K562 (cell line): ENCODE results near the gene RPRD1B. TPM values are rescaled to one million over a fixed set of nuclear protein-coding genes. Genes with fewer than 3 reads are reported as not detected.
A peak's percentile ranks its signal among the peaks of the same experiment; 100 is the strongest.
"Not testable (repeated sequence)": the region's sequence is repeated elsewhere in the genome, so short reads cannot be mapped to it uniquely, and the experiment has no call there.

Experiments used
- ATAC-seq: fragments of 200-7000 bp; cut with Tn5 transposase; 3 replicates; pipeline ENCODE4 v1.9.1; 2020; ENCODE audit warnings: moderate library complexity
- BruUV-seq: library from RNA; stranded (reverse); fragments of 400-500 nt; replicated peaks from 2 replicates; lab custom pipeline; 2021; lab: Mats Ljungman, UMichigan
- CTCF ChIA-PET: fragments of 300-600 bp; formaldehyde crosslinking; extraction: SDS; loops from one replicate; lab custom pipeline; 2021; ENCODE audit warnings: low intra/inter-chr PET ratio; lab: Yijun Ruan, JAX
- POLR2A ChIA-PET: fragments of 300-600, 350-650 bp; sonication (Branson Sonifier 250); formaldehyde crosslinking; extraction: SDS; loops from one replicate; lab custom pipeline; 2021; ENCODE audit warnings: antibody characterized with exemption, inconsistent platforms; lab: Yijun Ruan, JAX
- DNase-seq, 4 experiments: peaks; one replicate each; pipeline versions ENCODE4 v3.0.0 to v3.0.0-alpha.2; 2011 to 2018; ENCODE audit warnings: low spot score in 3 of 4, mixed read lengths in 3 of 4; ENCODE audit errors: extremely low read depth in 1 of 4
- FAIRE-seq: peaks from 2 replicates; lab custom pipeline; 2011; peaks lifted over from hg19 to GRCh38; lab: Jason Lieb, UNC
- H2AFZ ChIP-seq: 2 replicates; pipeline ENCODE4 v1.6.0; 2011; ENCODE audit warnings: low read depth, low read length, control low read depth, inconsistent platforms
- H3K27ac ChIP-seq: fragments of 200-600 bp; 3 replicates; pipeline ENCODE4 v1.8.0; 2011; ENCODE audit warnings: low read depth, mild to moderate bottlenecking, control low read depth, inconsistent platforms, low read length, moderate library complexity, mixed read lengths; ENCODE audit errors: extremely low read depth
- H3K27me3 ChIP-seq, 2 experiments: fragments of 300-600 bp in 1 of 2; 2 replicates in 1 of 2; 3 replicates in 1 of 2; pipeline versions ENCODE4 v1.6.0 to v1.8.0; 2011; ENCODE audit warnings: inconsistent platforms in 2 of 2, low read length in 2 of 2, mild to moderate bottlenecking in 1 of 2, mixed read lengths in 1 of 2, moderate library complexity in 1 of 2; ENCODE audit not compliant: control insufficient read depth in 2 of 2, insufficient read depth in 2 of 2
- H3K36me3 ChIP-seq: fragments of 300-600 bp; 3 replicates; pipeline ENCODE4 v1.8.0; 2011; ENCODE audit warnings: mild to moderate bottlenecking, low read length, inconsistent platforms; ENCODE audit not compliant: control insufficient read depth, insufficient read depth
- H3K4me1 ChIP-seq, 2 experiments: fragments of 200-600 bp in 1 of 2; replicated peaks in 1 of 2; 2 replicates in 1 of 2; 3 replicates in 1 of 2; pipeline versions ENCODE4 v1.5.1 to v1.8.0; 2011; ENCODE audit warnings: inconsistent platforms in 2 of 2, low read length in 2 of 2, mild to moderate bottlenecking in 1 of 2, mixed read lengths in 1 of 2, moderate library complexity in 1 of 2; ENCODE audit not compliant: control insufficient read depth in 2 of 2, insufficient read depth in 2 of 2
- H3K4me2 ChIP-seq: 2 replicates; pipeline ENCODE4 v1.6.1; 2011; ENCODE audit warnings: low read length, control low read depth, inconsistent platforms, mixed read lengths; ENCODE audit not compliant: insufficient read depth
- H3K4me3 ChIP-seq: fragments of 200-600 bp; sonication (generic), shearing (Covaris generic); 2 replicates; pipeline ENCODE4 v1.5.1; 2016; ENCODE audit warnings: control low read depth, inconsistent platforms
- H3K79me2 ChIP-seq: fragments of 200-600 bp; 3 replicates; pipeline ENCODE4 v1.8.0; 2011; ENCODE audit warnings: low read length, inconsistent platforms; ENCODE audit not compliant: control insufficient read depth, insufficient read depth
- H3K9ac ChIP-seq, 2 experiments: 2 replicates each; pipeline versions ENCODE4 v1.6.0 to v1.6.1; 2011; ENCODE audit warnings: low read depth in 2 of 2, low read length in 2 of 2, control low read depth in 1 of 2, inconsistent platforms in 1 of 2, mild to moderate bottlenecking in 1 of 2, mixed read lengths in 1 of 2; ENCODE audit not compliant: insufficient read depth in 1 of 2
- H3K9me1 ChIP-seq: one replicate; pipeline ENCODE4 v1.6.0; 2011; ENCODE audit warnings: inconsistent platforms, mild to moderate bottlenecking, low read length, moderate library complexity; ENCODE audit not compliant: control insufficient read depth, insufficient read depth
- H3K9me3 ChIP-seq: replicated peaks from 2 replicates; pipeline ENCODE4 v1.5.1; 2011; ENCODE audit warnings: low read depth, low read length, inconsistent platforms; ENCODE audit not compliant: control insufficient read depth, insufficient read depth
- H4K20me1 ChIP-seq: replicated peaks from 2 replicates; pipeline ENCODE4 v1.6.1; 2011; ENCODE audit warnings: low read length, inconsistent platforms, mixed read lengths; ENCODE audit not compliant: control insufficient read depth, insufficient read depth
- CTCF ChIP-seq, 3 experiments: IDR thresholded peaks in 2 of 3; conservative IDR thresholded peaks in 1 of 3; 2 replicates each; pipeline ENCODE4 v1.5.1; 2011 to 2012; ENCODE audit warnings: low read length in 3 of 3, mild to moderate bottlenecking in 3 of 3, control low read depth in 2 of 3, improper control_type of control experiment in 1 of 3, inconsistent platforms in 1 of 3, low read depth in 1 of 3, mixed read lengths in 1 of 3, moderate library complexity in 1 of 3; ENCODE audit not compliant: insufficient read depth in 2 of 3
- NCOA2 ChIP-seq, 2 experiments: fragments of 450-650 bp; IDR thresholded peaks; 2 replicates each; pipeline ENCODE4 v1.6.1; 2018; ENCODE audit warnings: mild to moderate bottlenecking in 2 of 2, moderate library complexity in 1 of 2; ENCODE audit not compliant: partially characterized antibody in 2 of 2
- WGBS: fragments of 100-300 bp; shearing (Covaris generic); methylation state at CpG from one replicate; pipeline ENCODE4 v1.1.6; 2016; ENCODE audit warnings: low coverage, mixed read lengths; ENCODE audit not compliant: insufficient coverage; ENCODE audit errors: missing lambda C conversion rate; 5-methylcytosine and 5-hydroxymethylcytosine counted together
- in situ Hi-C: fragments of 300-500 bp; cut with MboI; formaldehyde crosslinking; loops from 4 replicates; pipeline ENCODE4 v1.15.0; 2018; ENCODE audit warnings: inconsistent platforms, mixed read lengths
- intact Hi-C: fragments of 100-400 bp; cut with micrococcal nuclease; formaldehyde crosslinking; loops from 2 replicates; pipeline ENCODE4 v1.14.2; 2022
- polyA plus RNA-seq, 8 experiments: library from polyadenylated mRNA; depleted of rRNA in 4 of 8; stranded (reverse) in 5 of 8; unstranded in 3 of 8; fragments of >200 nt; fragmentation: Nextera tagmentation in 2 of 8; fragmentation: Illumina TruSeq in 1 of 8; extraction: Ambion mirVana in 2 of 8; extraction: Trizol in 1 of 8; gene quantifications; 2 replicates each; pipeline versions ENCODE4 v1.2.1 to v1.2.3, GENCODE V29; 2011 to 2014; ENCODE audit warnings: inconsistent platforms in 1 of 8, missing spikeins in 1 of 8
- total RNA-seq, 7 experiments: library from RNA; depleted of rRNA in 6 of 7; stranded (reverse); fragments of >200 nt in 6 of 7; fragmentation: Illumina TruSeq in 2 of 7; extraction: Trizol in 2 of 7; gene quantifications; 2 replicates each; pipeline versions ENCODE4 v1.2.1 to v1.2.3, GENCODE V29; 2011 to 2021; ENCODE audit warnings: low replicate concordance in 1 of 7

Gene RPRD1B
- total and polyA plus RNA-seq, 9 of the 15 experiments (the other 6 are each of a cell fraction or from before 2014, with no cell fraction given), result 5.5 to 43.0 (median 24.4) TPM

- Histone ChIP-seq H3K9me3 (no peaks in the 10 kb centered on the region), H2AFZ (no peak overlapping the region), H3K27ac (no peak overlapping the region), H4K20me1 (no peaks in the 10 kb centered on the region), H3K4me2 (no peak overlapping the region), H3K79me2 (no peaks in the 10 kb centered on the region), H3K9me1 (no peaks in the 10 kb centered on the region), H3K4me1 (peaks cover 0 to 18% of the 10 kb centered on the region in 2 experiments; a peak in 3 of 5 replicates), H3K4me3 (no peak overlapping the region), H3K36me3 (no peaks in the 10 kb centered on the region), H3K9ac (no peak overlapping the region), H3K27me3 (no peaks in the 10 kb centered on the region)
- ChIA-PET CTCF (interaction anchor here (0.6 kb wide), 1 partner anchor 54 kb away, joined by 3 read pairs; no protein-coding TSS in a partner anchor), POLR2A (no interaction called here)
- in situ Hi-C loops (no loop called here), intact Hi-C loops (no loop called here)
- ATAC-seq (peak; percentile 67), FAIRE-seq (no peak), DNase-seq (peak in 1 of 4 experiments; percentile 28)
- no peak for TF ChIP-seq NCOA2 (IDR thresholded peaks at IDR 0.05; ENCODE audit: partially characterized antibody in 2 of 2)
- TF ChIP-seq CTCF (IDR thresholded peaks at IDR 0.05 in 2 of 3, conservative IDR thresholded peaks at IDR 0.05 in 1 of 3; ENCODE audit: insufficient read depth in 2 of 3, low read depth in 1 of 3, low read length in 3 of 3), result peak in 2 of 3 experiments; percentile 19 to 81; a peak in 3 of 6 replicates
- BruUV-seq, result no TSS peak
- WGBS, result 33% methylated on average over 5 of the region's 5 CpGs
These were observed 72.9 kb downstream of the RPRD1B start for GRCh38 chr20:38106461-38106860.

GRCh38 chr20:38107386-38107785 lies 73.8 kb downstream of the RPRD1B start:
- H3K79me2 ChIP-seq, H2AFZ ChIP-seq, FAIRE-seq, H3K9me1 ChIP-seq, POLR2A ChIA-PET, H3K36me3 ChIP-seq, ATAC-seq, intact Hi-C loops, H3K27me3 ChIP-seq, BruUV-seq, H3K4me2 ChIP-seq, H3K4me3 ChIP-seq, H4K20me1 ChIP-seq, CTCF ChIA-PET, H3K9me3 ChIP-seq, in situ Hi-C loops, H3K27ac ChIP-seq, DNase-seq, H3K9ac ChIP-seq: not testable (repeated sequence)
- no CpG with 5 or more reads among the region's 1 CpG for WGBS
- H3K4me1 ChIP-seq, result peaks cover 0 to 18% of the 10 kb centered on the region in 2 experiments; a peak in 4 of 5 replicates
